RWPE2 (cell line): ENCODE results near the gene FITM1.

ENCODE experiments used
- ATAC-seq: fragments of 200-7000 bp; cut with Tn5 transposase; 3 replicates; pipeline ENCODE4 v1.9.1; 2021; ENCODE audit warnings: low read depth
- DNase-seq: peaks from one replicate; pipeline ENCODE4 v3.0.0-alpha.2; 2020; ENCODE audit warnings: low spot score
- H3K27ac ChIP-seq: fragments of 450-650 bp; 2 replicates; pipeline ENCODE4 v1.5.1; 2017; ENCODE audit warnings: mild to moderate bottlenecking; ENCODE audit not compliant: poor library complexity, severe bottlenecking
- H3K27me3 ChIP-seq: fragments of 250-450 bp; sonication (Bioruptor Pico); 2 replicates; pipeline ENCODE4 v1.5.1; 2021; ENCODE audit warnings: mild to moderate bottlenecking, moderate library complexity; ENCODE audit not compliant: insufficient read depth, poor library complexity, severe bottlenecking
- H3K36me3 ChIP-seq: fragments of 250-450 bp; sonication (Bioruptor Pico); 2 replicates; pipeline ENCODE4 v1.5.1; 2020; ENCODE audit warnings: low read depth, mild to moderate bottlenecking, moderate library complexity
- H3K4me1 ChIP-seq: fragments of 250-450 bp; sonication (Bioruptor Pico); 2 replicates; pipeline ENCODE4 v1.5.1; 2021; ENCODE audit warnings: mild to moderate bottlenecking, moderate library complexity; ENCODE audit not compliant: insufficient read depth, poor library complexity, severe bottlenecking
- H3K4me3 ChIP-seq: fragments of 250-450 bp; sonication (Bioruptor Pico); 2 replicates; pipeline ENCODE4 v1.5.1; 2021; ENCODE audit warnings: mild to moderate bottlenecking, moderate library complexity; ENCODE audit not compliant: severe bottlenecking
- H3K9me3 ChIP-seq: fragments of 250-450 bp; sonication (Bioruptor Pico); 2 replicates; pipeline ENCODE4 v1.5.1; 2021; ENCODE audit warnings: mild to moderate bottlenecking, moderate library complexity; ENCODE audit not compliant: severe bottlenecking
- TF ChIP-seq, protein P1 (sequence below): fragments of 450-650 bp; IDR thresholded peaks from one replicate; pipeline ENCODE4 v1.5.1; 2017; ENCODE audit warnings: mild to moderate bottlenecking, moderate library complexity; ENCODE audit not compliant: poor library complexity, severe bottlenecking

Gene FITM1

GRCh38 chr14:24176599-24176998 lies 46.1 kb downstream of the FITM1 start:
- Histone ChIP-seq H3K4me1 (no peaks in the 10 kb centered on the region), H3K9me3 (no peaks in the 10 kb centered on the region), H3K27ac (no peak overlapping the region), H3K27me3 (no peaks in the 10 kb centered on the region), H3K36me3 (peaks cover 26% of the 10 kb centered on the region), H3K4me3 (no peak overlapping the region)
- ATAC-seq (no peak), DNase-seq (no peak)
- TF ChIP-seq, protein P1, sequence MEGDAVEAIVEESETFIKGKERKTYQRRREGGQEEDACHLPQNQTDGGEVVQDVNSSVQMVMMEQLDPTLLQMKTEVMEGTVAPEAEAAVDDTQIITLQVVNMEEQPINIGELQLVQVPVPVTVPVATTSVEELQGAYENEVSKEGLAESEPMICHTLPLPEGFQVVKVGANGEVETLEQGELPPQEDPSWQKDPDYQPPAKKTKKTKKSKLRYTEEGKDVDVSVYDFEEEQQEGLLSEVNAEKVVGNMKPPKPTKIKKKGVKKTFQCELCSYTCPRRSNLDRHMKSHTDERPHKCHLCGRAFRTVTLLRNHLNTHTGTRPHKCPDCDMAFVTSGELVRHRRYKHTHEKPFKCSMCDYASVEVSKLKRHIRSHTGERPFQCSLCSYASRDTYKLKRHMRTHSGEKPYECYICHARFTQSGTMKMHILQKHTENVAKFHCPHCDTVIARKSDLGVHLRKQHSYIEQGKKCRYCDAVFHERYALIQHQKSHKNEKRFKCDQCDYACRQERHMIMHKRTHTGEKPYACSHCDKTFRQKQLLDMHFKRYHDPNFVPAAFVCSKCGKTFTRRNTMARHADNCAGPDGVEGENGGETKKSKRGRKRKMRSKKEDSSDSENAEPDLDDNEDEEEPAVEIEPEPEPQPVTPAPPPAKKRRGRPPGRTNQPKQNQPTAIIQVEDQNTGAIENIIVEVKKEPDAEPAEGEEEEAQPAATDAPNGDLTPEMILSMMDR = no peak

- ATAC-seq = no peak
- peaks cover 29% of the 10 kb centered on the region for H3K36me3 ChIP-seq
- DNase-seq = no peak
- TF ChIP-seq, protein P1 = no peak
- H3K27ac ChIP-seq = no peak overlapping the region
- no peaks in the 10 kb centered on the region for H3K4me1 ChIP-seq
- no peaks in the 10 kb centered on the region for H3K9me3 ChIP-seq
- no peaks in the 10 kb centered on the region for H3K27me3 ChIP-seq
- no peak overlapping the region for H3K4me3 ChIP-seq
These were observed 46.8 kb downstream of the FITM1 start for GRCh38 chr14:24177041-24177825.

DNA sequence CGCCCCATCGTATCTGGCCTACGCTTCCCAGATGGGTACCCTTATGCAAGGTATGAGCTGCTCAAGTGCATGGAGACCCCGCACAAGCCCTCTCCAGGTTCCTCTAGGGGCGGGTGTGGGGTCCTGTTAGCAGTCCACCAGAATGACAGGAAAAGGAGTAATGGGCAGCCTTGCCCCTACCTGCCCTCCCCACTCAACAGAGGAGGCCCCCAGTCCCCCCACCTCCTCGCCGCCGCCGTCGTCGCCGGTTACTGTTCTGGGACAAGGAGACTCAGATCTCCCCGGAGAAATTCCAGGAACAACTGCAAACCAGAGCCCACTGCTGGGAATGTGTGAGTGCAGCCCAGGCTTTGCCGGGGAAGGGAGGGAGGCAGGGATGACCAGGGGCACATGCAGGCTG lies 47.4 kb downstream of the FITM1 start:
- no peak for ATAC-seq
- Histone ChIP-seq H3K9me3 (no peaks in the 10 kb centered on the region), H3K27me3 (no peaks in the 10 kb centered on the region), H3K4me3 (no peak overlapping the region), H3K27ac (no peak overlapping the region), H3K4me1 (no peaks in the 10 kb centered on the region), H3K36me3 (peaks cover 34% of the 10 kb centered on the region)
- TF ChIP-seq, protein P1 = no peak
- peak; percentile 59 for DNase-seq

GRCh38 chr14:24178399-24179178 lies 48.1 kb downstream of the FITM1 start:
- TF ChIP-seq, protein P1 = no peak
- no peaks in the 10 kb centered on the region for H3K27me3 ChIP-seq
- peaks cover 41% of the 10 kb centered on the region for H3K36me3 ChIP-seq
- DNase-seq (peak; percentile 59), ATAC-seq (no peak)
- no peak overlapping the region for H3K27ac ChIP-seq
- H3K4me3 ChIP-seq = no peak overlapping the region
- H3K9me3 ChIP-seq = no peaks in the 10 kb centered on the region
- no peaks in the 10 kb centered on the region for H3K4me1 ChIP-seq
